Esophagus squamous epithelium (tissue), 5 donors: ENCODE data around the gene TMEM219. TPM values are rescaled to one million over a fixed set of nuclear protein-coding genes. Genes with fewer than 3 reads are reported as not detected.
"Not testable (repeated sequence)": the region's sequence is repeated elsewhere in the genome, so short reads cannot be mapped to it uniquely, and the experiment has no call there.

ENCODE experiments used
- DNase-seq: peaks from one replicate; lab custom pipeline; 2025; lab: John Stamatoyannopoulos, UW
- H3K27ac ChIP-seq, 4 donors: fragments of 200-600 bp; sonication (generic); one replicate each; pipeline ENCODE4 v1.5.1; 2016 to 2019; ENCODE audit warnings: mild to moderate bottlenecking in 1 of 4
- H3K27me3 ChIP-seq, 4 donors: fragments of 200-600 bp; sonication (generic); 1 replicate in 3 of 4; 2 replicates in 1 of 4; pipeline versions ENCODE4 v1.5.1 to v1.6.0; 2017 to 2021; ENCODE audit warnings: antibody characterized with exemption in 1 of 4
- H3K36me3 ChIP-seq, 3 donors: fragments of 200-600 bp; sonication (generic); one replicate each; pipeline ENCODE4 v1.5.1; 2016 to 2019
- H3K4me1 ChIP-seq, 3 donors: fragments of 200-600 bp; sonication (generic); one replicate each; pipeline ENCODE4 v1.5.1; 2017 to 2019
- H3K4me3 ChIP-seq, 4 donors: fragments of 200-600 bp; sonication (generic); 1 replicate in 3 of 4; 2 replicates in 1 of 4; pipeline ENCODE4 v1.5.1; 2016 to 2019; ENCODE audit warnings: mild to moderate bottlenecking in 2 of 4, moderate library complexity in 1 of 4
- H3K9me3 ChIP-seq, 3 donors: fragments of 200-600 bp; sonication (generic); one replicate each; pipeline ENCODE4 v1.5.1; 2016 to 2019
- CTCF ChIP-seq, 6 experiments: fragments of 450-650 bp in 4 of 6; fragments of 200-600 bp in 2 of 6; sonication (generic) in 2 of 6; IDR thresholded peaks; one replicate each; pipeline ENCODE4 v1.5.1; 2016 to 2019; ENCODE audit warnings: antibody characterized with exemption in 6 of 6, mild to moderate bottlenecking in 4 of 6, moderate library complexity in 4 of 6
- POLR2A ChIP-seq, 4 donors: fragments of 450-650 bp; IDR thresholded peaks; one replicate each; pipeline ENCODE4 v1.6.1; 2017; ENCODE audit warnings: antibody characterized with exemption in 4 of 4, mild to moderate bottlenecking in 4 of 4, moderate library complexity in 3 of 4
- WGBS, 2 donors: methylation state at CpG; one replicate each; pipeline ENCODE4 v1.1.5; 2018; 5-methylcytosine and 5-hydroxymethylcytosine counted together
- intact Hi-C: fragments of 100-400 bp; cut with DNase I; formaldehyde crosslinking; loops from one replicate; pipeline ENCODE4 v1.15.0; 2022
- total RNA-seq, 4 donors: library from RNA; depleted of rRNA; stranded (reverse); fragments of >200 nt; gene quantifications; one replicate each; pipeline ENCODE4 v1.1.0, GENCODE V29; 2016
- donor health status: DM: yes; HTN: yes; CAD: no.

Gene TMEM219
- total RNA-seq, 4 donors from 2014 or later: 48.0 to 119 (median 80.0) TPM

GRCh38 chr16:30016555-30017276 is 54.8 kb downstream of the TMEM219 start:
- no peak overlapping the region for H3K27ac ChIP-seq
- no peaks in the 10 kb centered on the region for H3K9me3 ChIP-seq
- peaks cover under 1 to 17% (median 8%) of the 10 kb centered on the region in 3 donors for H3K4me1 ChIP-seq
- intact Hi-C loops: no loop called here
- no peak overlapping the region for H3K4me3 ChIP-seq
- DNase-seq: no peak
- TF ChIP-seq CTCF (IDR thresholded peaks at IDR 0.05): no peak
- TF ChIP-seq POLR2A (IDR thresholded peaks at IDR 0.05): no peak
- 67 to 69% methylated on average over 7 to 8 of the region's 8 CpGs for WGBS, 2 donors
- peaks cover 0 to 11% (median 5%) of the 10 kb centered on the region in 4 donors for H3K27me3 ChIP-seq
- no peaks in the 10 kb centered on the region for H3K36me3 ChIP-seq

GRCh38 chr16:30017277-30017656 is 55.4 kb downstream of the TMEM219 start:
- peaks cover 0 to 15% (median 9%) of the 10 kb centered on the region in 3 donors for H3K4me1 ChIP-seq
- TF ChIP-seq CTCF (IDR thresholded peaks at IDR 0.05): no peak
- no peak overlapping the region for H3K27ac ChIP-seq
- 93 to 98% methylated on average over 2 of the region's 2 CpGs for WGBS, 2 donors
- H3K27me3 ChIP-seq: peaks cover 0 to 6% (median under 1%) of the 10 kb centered on the region in 4 donors
- no peaks in the 10 kb centered on the region for H3K36me3 ChIP-seq
- DNase-seq: no peak
- H3K9me3 ChIP-seq: no peaks in the 10 kb centered on the region
- no peak overlapping the region for H3K4me3 ChIP-seq
- intact Hi-C loops: no loop called here

GRCh38 chr16:30017937-30018336 is 56.1 kb downstream of the TMEM219 start:
- H3K9me3 ChIP-seq, H3K4me3 ChIP-seq, H3K27me3 ChIP-seq, DNase-seq, H3K36me3 ChIP-seq, intact Hi-C loops, H3K27ac ChIP-seq: not testable (repeated sequence)
- WGBS, 2 donors: 76 to 78% methylated on average over 2 to 4 of the region's 4 CpGs
- peaks cover 0 to 15% (median 9%) of the 10 kb centered on the region in 3 donors for H3K4me1 ChIP-seq

GRCh38 chr16:30018731-30019158 is 56.9 kb downstream of the TMEM219 start:
- no peak overlapping the region for H3K27ac ChIP-seq
- DNase-seq: no peak
- no peak for TF ChIP-seq CTCF (IDR thresholded peaks at IDR 0.05)
- no peak for TF ChIP-seq POLR2A (IDR thresholded peaks at IDR 0.05)
- no peaks in the 10 kb centered on the region for H3K27me3 ChIP-seq
- no peak overlapping the region for H3K4me3 ChIP-seq
- H3K4me1 ChIP-seq: peaks cover 0 to 15% (median 9%) of the 10 kb centered on the region in 3 donors
- intact Hi-C loops: no loop called here
- H3K36me3 ChIP-seq: no peaks in the 10 kb centered on the region
- H3K9me3 ChIP-seq: no peaks in the 10 kb centered on the region
- WGBS, 2 donors: 51 to 56% methylated on average over 4 of the region's 4 CpGs

Other genes starting within 250 kb of the TMEM219 start
- gene C16orf54, start 216.1 kb upstream of the TMEM219 start, total RNA-seq: 1 to 10 TPM in 3 of 4 donors, under 1 TPM in 1; 0.13 to 3.4 (median 1.6) TPM
- gene ZG16, start 183.8 kb upstream of the TMEM219 start, total RNA-seq: not detected
- gene KIF22, start 171.3 kb upstream of the TMEM219 start, total RNA-seq: 10 to 100 TPM; 31.0 to 46.3 (median 37.6) TPM
- gene MAZ, start 155.6 kb upstream of the TMEM219 start, total RNA-seq: 10 to 100 TPM; 87.0 to 99.0 (median 97.3) TPM
- gene PRRT2, start 149.9 kb upstream of the TMEM219 start, total RNA-seq: 1 to 10 TPM in 1 of 4 donors, under 1 TPM in 2, not detected in 1; 0.40 to 1.9 (median 0.53) TPM
- gene PAGR1, start 145.9 kb upstream of the TMEM219 start, total RNA-seq: 10 to 100 TPM; 25.4 to 37.6 (median 32.8) TPM
- gene MVP, start 141.6 kb upstream of the TMEM219 start, total RNA-seq: 100 to 1,000 TPM in 2 of 4 donors, 10 to 100 TPM in 2; 54.0 to 133 (median 97.6) TPM
- gene CDIPT, start 98.9 kb upstream of the TMEM219 start, total RNA-seq: 10 to 100 TPM; 34.6 to 78.8 (median 44.6) TPM
- 1 to 10 TPM in 2 of 4 donors, under 1 TPM in 1, not detected in 1; 0.22 to 2.8 (median 1.1) TPM for gene SEZ6L2, start 62.5 kb upstream of the TMEM219 start, total RNA-seq
- gene ASPHD1, start 61.6 kb upstream of the TMEM219 start, total RNA-seq: under 1 TPM in 2 of 4 donors, not detected in 2; 0.32 to 0.61 TPM
- gene KCTD13, start 35.9 kb upstream of the TMEM219 start, total RNA-seq: 10 to 100 TPM in 3 of 4 donors, 1 to 10 TPM in 1; 8.4 to 17.2 (median 13.9) TPM
- gene TAOK2, start 11.8 kb downstream of the TMEM219 start, total RNA-seq: 10 to 100 TPM; 26.8 to 33.7 (median 30.4) TPM
- 10 to 100 TPM in 2 of 4 donors, 1 to 10 TPM in 2; 5.1 to 12.8 (median 9.7) TPM for gene HIRIP3, start 33.5 kb downstream of the TMEM219 start, total RNA-seq
- 10 to 100 TPM; 34.3 to 59.9 (median 48.0) TPM for gene INO80E, start 34.2 kb downstream of the TMEM219 start, total RNA-seq
- under 1 TPM in 2 of 4 donors, not detected in 2; 0.50 to 0.76 TPM for gene DOC2A, start 48.9 kb downstream of the TMEM219 start, total RNA-seq
- gene C16orf92, start 61.1 kb downstream of the TMEM219 start, total RNA-seq: not detected
- gene TLCD3B, start 69.2 kb downstream of the TMEM219 start, total RNA-seq: not detected
- gene ALDOA, start 103.7 kb downstream of the TMEM219 start, total RNA-seq: 1,000 to 10,000 TPM; 1,024 to 1,551 (median 1,380) TPM
- gene PPP4C, start 113.9 kb downstream of the TMEM219 start, total RNA-seq: 100 to 1,000 TPM in 1 of 4 donors, 10 to 100 TPM in 3; 67.9 to 100 (median 78.4) TPM
- 1 to 10 TPM; 1.9 to 6.2 (median 4.7) TPM for gene TBX6, start 129.8 kb downstream of the TMEM219 start, total RNA-seq
- 100 to 1,000 TPM in 1 of 4 donors, 10 to 100 TPM in 3; 26.4 to 131 (median 63.0) TPM for gene YPEL3, start 134.1 kb downstream of the TMEM219 start, total RNA-seq
- 10 to 100 TPM; 13.4 to 41.2 (median 28.1) TPM for gene GDPD3, start 151.5 kb downstream of the TMEM219 start, total RNA-seq
- 10 to 100 TPM; 45.7 to 86.9 (median 60.8) TPM for gene MAPK3, start 161.1 kb downstream of the TMEM219 start, total RNA-seq
- gene CORO1A, start 221.5 kb downstream of the TMEM219 start, total RNA-seq: 10 to 100 TPM in 3 of 4 donors, 1 to 10 TPM in 1; 9.5 to 29.1 (median 23.2) TPM
- gene BOLA2B, start 231.6 kb downstream of the TMEM219 start, total RNA-seq: 100 to 1,000 TPM; 190 to 623 (median 313) TPM
- gene SLX1A, start 231.8 kb downstream of the TMEM219 start, total RNA-seq: 10 to 100 TPM; 31.9 to 51.1 (median 46.5) TPM
- 10 to 100 TPM in 2 of 4 donors, 1 to 10 TPM in 2; 1.1 to 17.2 (median 7.3) TPM for gene SULT1A3, start 237.2 kb downstream of the TMEM219 start, total RNA-seq